MG63 (cell line): ENCODE data around the gene XRCC1. TPM values are rescaled to one million over a fixed set of nuclear protein-coding genes. Genes with fewer than 3 reads are reported as not detected.
A peak's percentile ranks its signal among the peaks of the same experiment; 100 is the strongest.

Experiments
- DNase-seq: peaks from one replicate; pipeline ENCODE4 v3.0.0-alpha.2; 2020
- H3K27me3 ChIP-seq: fragments of 250-450 bp; sonication (Bioruptor Pico); 2 replicates; pipeline ENCODE4 v1.5.1; 2020; ENCODE audit warnings: mild to moderate bottlenecking, moderate library complexity
- H3K36me3 ChIP-seq: fragments of 250-450 bp; sonication (Bioruptor Pico); 2 replicates; pipeline ENCODE4 v1.5.1; 2020; ENCODE audit warnings: mild to moderate bottlenecking, moderate library complexity
- H3K4me3 ChIP-seq: fragments of 250-450 bp; sonication (Bioruptor Pico); 2 replicates; pipeline ENCODE4 v1.5.1; 2020; ENCODE audit warnings: mild to moderate bottlenecking, moderate library complexity
- H3K9me3 ChIP-seq: fragments of 250-450 bp; sonication (Bioruptor Pico); 2 replicates; pipeline ENCODE4 v1.5.1; 2020; ENCODE audit warnings: mild to moderate bottlenecking, moderate library complexity
- total RNA-seq: library from RNA; depleted of rRNA; stranded (reverse); fragments of >200 nt; shearing (Covaris generic); gene quantifications from 2 replicates; pipeline ENCODE4 v1.2.3, GENCODE V29; 2014; ENCODE audit warnings: low replicate concordance

XRCC1 gene
- total RNA-seq, 1 experiment from 2014 or later = 59.3 TPM

- Histone ChIP-seq H3K27me3 (no peaks in the 10 kb centered on the region), H3K9me3 (no peaks in the 10 kb centered on the region), H3K36me3 (peaks cover 70% of the 10 kb centered on the region), H3K4me3 (no peak overlapping the region)
- DNase-seq = no peak
Observed at GRCh38 chr19:43541920-43542650, 33.2 kb downstream of the XRCC1 start.

- H3K36me3 ChIP-seq = peaks cover 67% of the 10 kb centered on the region
- H3K4me3 ChIP-seq = no peak overlapping the region
Observed at GRCh38 chr19:43540381-43540780, 34.9 kb downstream of the XRCC1 start.

GRCh38 chr19:43538922-43539321 lies 36.4 kb downstream of the XRCC1 start:
- DNase-seq = no peak
- Histone ChIP-seq H3K4me3 (no peak overlapping the region), H3K9me3 (no peaks in the 10 kb centered on the region), H3K36me3 (peaks cover 59% of the 10 kb centered on the region), H3K27me3 (no peaks in the 10 kb centered on the region)

More at GRCh38 chr19:43540381-43540780, 34.9 kb downstream of the XRCC1 start:
- Histone ChIP-seq H3K27me3 (no peaks in the 10 kb centered on the region), H3K9me3 (no peaks in the 10 kb centered on the region)
- no peak for DNase-seq

GRCh38 chr19:43534816-43535761 lies 40.2 kb downstream of the XRCC1 start:
- Histone ChIP-seq H3K4me3 (no peak overlapping the region), H3K27me3 (no peaks in the 10 kb centered on the region), H3K36me3 (peaks cover 26% of the 10 kb centered on the region), H3K9me3 (no peaks in the 10 kb centered on the region)
- DNase-seq = peak; percentile 40

- peaks cover 21% of the 10 kb centered on the region for H3K36me3 ChIP-seq
Observed at GRCh38 chr19:43534305-43534815, 41.0 kb downstream of the XRCC1 start.

GRCh38 chr19:43533546-43534304 lies 41.6 kb downstream of the XRCC1 start:
- peak; percentile 94 for DNase-seq
- Histone ChIP-seq H3K27me3 (no peaks in the 10 kb centered on the region), H3K4me3 (peak overlapping the region; percentile 52), H3K9me3 (no peaks in the 10 kb centered on the region), H3K36me3 (peaks cover 14% of the 10 kb centered on the region)

More at GRCh38 chr19:43534305-43534815, 41.0 kb downstream of the XRCC1 start:
- Histone ChIP-seq H3K4me3 (no peak overlapping the region), H3K9me3 (no peaks in the 10 kb centered on the region), H3K27me3 (no peaks in the 10 kb centered on the region)
- no peak for DNase-seq

- H3K27me3 ChIP-seq = no peaks in the 10 kb centered on the region
- DNase-seq = peak; percentile 94
- no peaks in the 10 kb centered on the region for H3K9me3 ChIP-seq
- peaks cover 8% of the 10 kb centered on the region for H3K36me3 ChIP-seq
- peak within 1 kb of the TSS; percentile 52 for H3K4me3 ChIP-seq
Observed at GRCh38 chr19:43532962-43533545, 42.3 kb downstream of the XRCC1 start, which contains the start of gene ZNF575. Gene ZNF575 (plus strand): TSS chr19:43533188. CDS start chr19:43534423, 1,235 bp downstream.

GRCh38 chr19:43532571-43532961 lies 42.8 kb downstream of the XRCC1 start:
- Histone ChIP-seq H3K36me3 (peaks cover 3% of the 10 kb centered on the region), H3K27me3 (no peaks in the 10 kb centered on the region), H3K4me3 (peak overlapping the region; percentile 52), H3K9me3 (no peaks in the 10 kb centered on the region)
- DNase-seq = no peak

GRCh38 chr19:43527860-43528622 lies 47.3 kb downstream of the XRCC1 start:
- no peaks in the 10 kb centered on the region for H3K9me3 ChIP-seq
- H3K36me3 ChIP-seq = no peaks in the 10 kb centered on the region; the same call in none of the 2 replicates
- no peak for DNase-seq
- no peaks in the 10 kb centered on the region for H3K27me3 ChIP-seq
- H3K4me3 ChIP-seq = peak overlapping the region; percentile 93; the same call in 1 of the 2 replicates

GRCh38 chr19:43526884-43527859 lies 48.2 kb downstream of the XRCC1 start, which contains the start of gene ETHE1:
Gene ETHE1 (minus strand): TSS chr19:43527201. CDS start chr19:43527177, 24 bp downstream.
- no peaks in the 10 kb centered on the region for H3K9me3 ChIP-seq
- H3K4me3 ChIP-seq = peak within 1 kb of the TSS; percentile 93
- no peaks in the 10 kb centered on the region; the same call in none of the 2 replicates for H3K36me3 ChIP-seq
- no peaks in the 10 kb centered on the region for H3K27me3 ChIP-seq
- DNase-seq = peak; percentile 89

GRCh38 chr19:43525836-43526771 lies 49.2 kb downstream of the XRCC1 start:
- H3K4me3 ChIP-seq = peak overlapping the region; percentile 93
- no peaks in the 10 kb centered on the region for H3K27me3 ChIP-seq
- no peak for DNase-seq
- H3K36me3 ChIP-seq = no peaks in the 10 kb centered on the region; the same call in none of the 2 replicates
- H3K9me3 ChIP-seq = no peaks in the 10 kb centered on the region

- Histone ChIP-seq H3K4me3 (peak overlapping the region; percentile 93), H3K27me3 (no peaks in the 10 kb centered on the region), H3K9me3 (no peaks in the 10 kb centered on the region), H3K36me3 (no peaks in the 10 kb centered on the region; the same call in none of the 2 replicates)
- DNase-seq = no peak
Observed at GRCh38 chr19:43524922-43525835, 50.1 kb downstream of the XRCC1 start.
